GM12878 (cell line): ENCODE data around the gene KIZ.

ENCODE experiments used
- CTCF ChIP-seq, 3 experiments: IDR thresholded peaks in 2 of 3; conservative IDR thresholded peaks in 1 of 3; 2 replicates each; pipeline ENCODE4 v1.5.1; 2011; ENCODE audit warnings: low read depth in 3 of 3, low read length in 3 of 3, mild to moderate bottlenecking in 3 of 3, control low read depth in 2 of 3, moderate library complexity in 2 of 3, inconsistent platforms in 1 of 3, mixed read lengths in 1 of 3; ENCODE audit not compliant: control insufficient read depth in 2 of 3, insufficient read depth in 1 of 3; ENCODE audit errors: extremely low read depth in 1 of 3
- EZH2 ChIP-seq: IDR thresholded peaks from 2 replicates; pipeline ENCODE4 v1.6.1; 2012; ENCODE audit warnings: low read depth, mild to moderate bottlenecking, control low read depth, inconsistent platforms, low read length, borderline replicate concordance; ENCODE audit not compliant: control insufficient read depth
- FOS ChIP-seq: IDR thresholded peaks from 3 replicates; pipeline ENCODE4 v1.6.1; 2011; ENCODE audit warnings: borderline replicate concordance; ENCODE audit not compliant: insufficient read length; ENCODE audit errors: extremely low read depth
- RFX5 ChIP-seq: IDR thresholded peaks from 2 replicates; pipeline ENCODE4 v1.6.1; 2011; ENCODE audit warnings: low read depth, low read length, improper control_type of control experiment
- ZBTB33 ChIP-seq: fragments of 450-650 bp; IDR thresholded peaks from 2 replicates; pipeline ENCODE4 v1.6.1; 2017; ENCODE audit warnings: mild to moderate bottlenecking

- TF ChIP-seq EZH2 (no peak), FOS (no peak), RFX5 (no peak), ZBTB33 (no peak), CTCF (IDR thresholded peaks at IDR 0.05 in 2 of 3, conservative IDR thresholded peaks at IDR 0.05 in 1 of 3; ENCODE audit: control insufficient read depth in 2 of 3, extremely low read depth in 1 of 3, insufficient read depth in 1 of 3, low read depth in 3 of 3, low read length in 3 of 3) (no peak)
Measured at GRCh38 chr20:21136015-21136732, 10.3 kb downstream of the KIZ start.
